IPS-20b (cell line): Measurements from ENCODE around the gene ABLIM2.
"Not testable (repeated sequence)": the region's sequence is repeated elsewhere in the genome, so short reads cannot be mapped to it uniquely, and the experiment has no call there.

Experiments used
- H3K27ac ChIP-seq: one replicate; pipeline ENCODE4 v1.5.1; 2013; ENCODE audit warnings: low read length
- H3K27me3 ChIP-seq: 2 replicates; pipeline ENCODE4 v1.6.1; 2013; ENCODE audit warnings: mild to moderate bottlenecking, low read length, inconsistent platforms; ENCODE audit not compliant: insufficient read depth
- H3K36me3 ChIP-seq: 2 replicates; pipeline ENCODE4 v1.6.1; 2013; ENCODE audit warnings: low read depth, mild to moderate bottlenecking, inconsistent platforms, low read length, moderate library complexity; ENCODE audit not compliant: insufficient read depth
- H3K4me1 ChIP-seq: 2 replicates; pipeline ENCODE4 v1.6.1; 2013; ENCODE audit warnings: mild to moderate bottlenecking, control low read depth, inconsistent platforms, low read length, moderate library complexity; ENCODE audit not compliant: insufficient read depth
- H3K4me3 ChIP-seq: 2 replicates; pipeline ENCODE4 v1.5.1; 2013; ENCODE audit warnings: mild to moderate bottlenecking, low read length, inconsistent platforms
- H3K9ac ChIP-seq: 2 replicates; pipeline ENCODE4 v1.6.1; 2013; ENCODE audit warnings: low read depth, mild to moderate bottlenecking, inconsistent platforms, low read length, moderate library complexity
- H3K9me3 ChIP-seq: 2 replicates; pipeline ENCODE4 v1.6.1; 2013; ENCODE audit warnings: mild to moderate bottlenecking, low read depth, low read length, inconsistent platforms; ENCODE audit not compliant: insufficient read depth

ABLIM2 gene

GRCh38 chr4:8140915-8141314, 17.7 kb downstream of the ABLIM2 start:
- Histone ChIP-seq H3K4me1 (peaks cover 9% of the 10 kb centered on the region; the same call in 1 of the 2 replicates), H3K36me3 (no peaks in the 10 kb centered on the region), H3K27ac (no peak overlapping the region), H3K4me3 (no peak overlapping the region), H3K9me3 (no peaks in the 10 kb centered on the region), H3K27me3 (no peaks in the 10 kb centered on the region), H3K9ac (no peak overlapping the region)

GRCh38 chr4:8139726-8140125, 18.9 kb downstream of the ABLIM2 start:
- not testable (repeated sequence) for H3K4me1 ChIP-seq, H3K4me3 ChIP-seq, H3K9ac ChIP-seq, H3K27me3 ChIP-seq, H3K9me3 ChIP-seq, H3K27ac ChIP-seq, H3K36me3 ChIP-seq

GRCh38 chr4:8136972-8137710, 21.5 kb downstream of the ABLIM2 start:
- no peak overlapping the region for H3K4me3 ChIP-seq
- H3K4me1 ChIP-seq, result no peaks in the 10 kb centered on the region
- H3K9me3 ChIP-seq, result no peaks in the 10 kb centered on the region
- no peaks in the 10 kb centered on the region for H3K36me3 ChIP-seq
- no peak overlapping the region for H3K9ac ChIP-seq
- H3K27ac ChIP-seq, result no peak overlapping the region
- peaks cover 9% of the 10 kb centered on the region; the same call in 1 of the 2 replicates for H3K27me3 ChIP-seq

GRCh38 chr4:8136529-8136928, 22.1 kb downstream of the ABLIM2 start:
- Histone ChIP-seq H3K4me1 (no peaks in the 10 kb centered on the region), H3K4me3 (no peak overlapping the region), H3K9ac (no peak overlapping the region), H3K36me3 (no peaks in the 10 kb centered on the region), H3K9me3 (no peaks in the 10 kb centered on the region), H3K27me3 (peaks cover 9% of the 10 kb centered on the region; the same call in 1 of the 2 replicates), H3K27ac (no peak overlapping the region)

- H3K4me1 ChIP-seq, result no peaks in the 10 kb centered on the region
- H3K36me3 ChIP-seq, result no peaks in the 10 kb centered on the region
- H3K9ac ChIP-seq, result no peak overlapping the region
- no peaks in the 10 kb centered on the region for H3K9me3 ChIP-seq
- H3K27me3 ChIP-seq, result peaks cover 9% of the 10 kb centered on the region; the same call in 1 of the 2 replicates
- no peak overlapping the region for H3K4me3 ChIP-seq
- H3K27ac ChIP-seq, result no peak overlapping the region
These were observed 22.9 kb downstream of the ABLIM2 start for GRCh38 chr4:8135666-8136065.

- no peak overlapping the region for H3K9ac ChIP-seq
These were observed 24.6 kb downstream of the ABLIM2 start for GRCh38 chr4:8133897-8134563.

GRCh38 chr4:8132947-8133705, 25.5 kb downstream of the ABLIM2 start:
- Histone ChIP-seq H3K9me3 (no peaks in the 10 kb centered on the region), H3K4me1 (peaks cover 4% of the 10 kb centered on the region; the same call in 1 of the 2 replicates), H3K4me3 (no peak overlapping the region), H3K27me3 (peaks cover 9% of the 10 kb centered on the region; the same call in 1 of the 2 replicates), H3K27ac (no peak overlapping the region), H3K36me3 (no peaks in the 10 kb centered on the region), H3K9ac (no peak overlapping the region)

More at GRCh38 chr4:8133897-8134563, 24.6 kb downstream of the ABLIM2 start:
- Histone ChIP-seq H3K4me3 (no peak overlapping the region), H3K36me3 (no peaks in the 10 kb centered on the region), H3K27me3 (peaks cover 9% of the 10 kb centered on the region; the same call in 1 of the 2 replicates), H3K4me1 (no peaks in the 10 kb centered on the region), H3K27ac (no peak overlapping the region), H3K9me3 (no peaks in the 10 kb centered on the region)

- Histone ChIP-seq H3K27me3 (peaks cover 9% of the 10 kb centered on the region; the same call in 1 of the 2 replicates), H3K36me3 (no peaks in the 10 kb centered on the region), H3K27ac (no peak overlapping the region), H3K4me3 (no peak overlapping the region), H3K4me1 (peaks cover 4% of the 10 kb centered on the region; the same call in 1 of the 2 replicates), H3K9ac (no peak overlapping the region), H3K9me3 (no peaks in the 10 kb centered on the region)
These were observed 26.2 kb downstream of the ABLIM2 start for GRCh38 chr4:8132400-8132799.

GRCh38 chr4:8131826-8132225, 26.8 kb downstream of the ABLIM2 start:
- Histone ChIP-seq H3K27ac (no peak overlapping the region), H3K4me1 (peaks cover 4% of the 10 kb centered on the region; the same call in 1 of the 2 replicates), H3K36me3 (no peaks in the 10 kb centered on the region), H3K4me3 (no peak overlapping the region), H3K9ac (no peak overlapping the region), H3K27me3 (peaks cover 9% of the 10 kb centered on the region; the same call in 1 of the 2 replicates), H3K9me3 (no peaks in the 10 kb centered on the region)

- Histone ChIP-seq H3K4me3 (no peak overlapping the region), H3K27me3 (peaks cover 9% of the 10 kb centered on the region; the same call in 1 of the 2 replicates), H3K9ac (no peak overlapping the region), H3K4me1 (peaks cover 4% of the 10 kb centered on the region; the same call in 1 of the 2 replicates), H3K27ac (no peak overlapping the region), H3K9me3 (no peaks in the 10 kb centered on the region), H3K36me3 (no peaks in the 10 kb centered on the region)
These were observed 27.4 kb downstream of the ABLIM2 start for GRCh38 chr4:8131210-8131609.

GRCh38 chr4:8130346-8131066, 28.1 kb downstream of the ABLIM2 start:
- Histone ChIP-seq H3K4me1 (peaks cover 4% of the 10 kb centered on the region; the same call in 1 of the 2 replicates), H3K36me3 (no peaks in the 10 kb centered on the region), H3K4me3 (no peak overlapping the region), H3K27me3 (peaks cover 9% of the 10 kb centered on the region; the same call in 1 of the 2 replicates), H3K9me3 (no peaks in the 10 kb centered on the region), H3K9ac (no peak overlapping the region; the same call in 1 of the 2 replicates), H3K27ac (no peak overlapping the region)
